Measurements from ENCODE around the gene CD244.

The CD244 gene

GRCh38 chr1:160781914-160782689 lies 80.6 kb downstream of the CD244 start:
- TF ChIP-seq CTCF (conservative IDR thresholded peaks at IDR 0.05; ENCODE audit: low read depth, low read length) = no peak
- H3K4me3 ChIP-seq (ENCODE audit: low read length) = no peak overlapping the region
- DNase-seq (ENCODE audit: low read depth) = no peak

GRCh38 chr1:160781186-160781766 lies 81.4 kb downstream of the CD244 start:
- DNase-seq (ENCODE audit: low read depth) = no peak
- TF ChIP-seq CTCF (conservative IDR thresholded peaks at IDR 0.05; ENCODE audit: low read depth, low read length) = no peak
- H3K4me3 ChIP-seq (ENCODE audit: low read length) = no peak overlapping the region

GRCh38 chr1:160780398-160780755 lies 82.3 kb downstream of the CD244 start:
- no peak for DNase-seq (ENCODE audit: low read depth)
- no peak overlapping the region for H3K4me3 ChIP-seq (ENCODE audit: low read length)
- TF ChIP-seq CTCF (conservative IDR thresholded peaks at IDR 0.05; ENCODE audit: low read depth, low read length) = no peak

Measured in retinal pigment epithelial cell (primary cell).